ENCODE data around the gene TCHH. TPM values are rescaled to one million over a fixed set of nuclear protein-coding genes. Genes with fewer than 3 reads are reported as not detected.

TCHH gene
- total RNA-seq, 2 donors from 2014 or later = 0.91 TPM; not detected in 1

GRCh38 chr1:152071123-152071522 is 44.1 kb downstream of the TCHH start:
- Histone ChIP-seq H3K4me1 (replicated peaks) (no peaks in the 10 kb centered on the region), H3K27me3 (replicated peaks; ENCODE audit: insufficient read depth) (no peaks in the 10 kb centered on the region), H3K27ac (no peak overlapping the region), H3K36me3 (no peaks in the 10 kb centered on the region), H3K4me3 (no peak overlapping the region), H3K9me3 (no peaks in the 10 kb centered on the region)
- no peak for DNase-seq (ENCODE audit: low spot score)
- intact Hi-C loops (cut with DNase I) = no loop called here
- 76% methylated on average over 3 of the region's 3 CpGs for WGBS
- TF ChIP-seq CTCF (IDR thresholded peaks at IDR 0.05) (no peak), POLR2A (IDR thresholded peaks at IDR 0.05) (no peak), POLR2AphosphoS5 (IDR thresholded peaks at IDR 0.05) (no peak)

GRCh38 chr1:152067929-152068328 is 47.3 kb downstream of the TCHH start:
- no peaks in the 10 kb centered on the region for H3K9me3 ChIP-seq
- no peaks in the 10 kb centered on the region for H3K4me1 ChIP-seq (replicated peaks)
- no peaks in the 10 kb centered on the region for H3K27me3 ChIP-seq (replicated peaks; ENCODE audit: insufficient read depth)
- intact Hi-C loops (cut with DNase I) = no loop called here
- TF ChIP-seq POLR2AphosphoS5 (IDR thresholded peaks at IDR 0.05) (no peak), CTCF (IDR thresholded peaks at IDR 0.05) (no peak), POLR2A (IDR thresholded peaks at IDR 0.05) (no peak)
- H3K36me3 ChIP-seq = no peaks in the 10 kb centered on the region
- no peak overlapping the region for H3K4me3 ChIP-seq
- H3K27ac ChIP-seq = no peak overlapping the region
- DNase-seq (ENCODE audit: low spot score) = no peak
- 70% methylated on average over 1 of the region's 1 CpG for WGBS

- Histone ChIP-seq H3K27me3 (replicated peaks; ENCODE audit: insufficient read depth) (no peaks in the 10 kb centered on the region), H3K27ac (no peak overlapping the region), H3K9me3 (no peaks in the 10 kb centered on the region), H3K36me3 (no peaks in the 10 kb centered on the region), H3K4me3 (no peak overlapping the region), H3K4me1 (replicated peaks) (no peaks in the 10 kb centered on the region)
- intact Hi-C loops (cut with DNase I) = no loop called here
- no peak for TF ChIP-seq CTCF (IDR thresholded peaks at IDR 0.05)
- TF ChIP-seq POLR2A (IDR thresholded peaks at IDR 0.05) = no peak
- no peak for TF ChIP-seq POLR2AphosphoS5 (IDR thresholded peaks at IDR 0.05)
- DNase-seq (ENCODE audit: low spot score) = no peak
These were observed 48.1 kb downstream of the TCHH start for GRCh38 chr1:152067150-152067549.

DNA sequence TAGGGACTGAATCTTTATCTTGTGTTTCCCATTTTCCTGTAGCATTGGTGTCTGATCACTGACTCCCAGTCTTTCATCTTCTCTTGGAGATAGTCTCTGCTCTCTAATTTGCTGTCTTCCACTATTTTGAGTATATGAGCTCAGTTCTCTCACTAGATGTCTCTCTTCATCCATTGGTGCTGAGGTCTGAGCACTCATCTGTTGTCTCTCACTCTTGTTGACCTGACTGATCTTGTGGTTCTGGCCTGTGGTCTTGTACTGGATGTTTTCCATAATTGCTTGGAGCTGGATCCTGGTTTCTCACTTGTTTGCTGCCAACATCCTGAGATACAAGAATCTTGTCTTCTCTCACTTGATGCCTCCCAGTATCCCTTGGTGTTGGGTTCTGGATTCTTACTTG is 53.3 kb downstream of the TCHH start:
- Histone ChIP-seq H3K27ac (no peak overlapping the region), H3K4me1 (replicated peaks) (no peaks in the 10 kb centered on the region), H3K27me3 (replicated peaks; ENCODE audit: insufficient read depth) (no peaks in the 10 kb centered on the region), H3K36me3 (no peaks in the 10 kb centered on the region), H3K9me3 (no peaks in the 10 kb centered on the region), H3K4me3 (no peak overlapping the region)
- no peak for TF ChIP-seq POLR2A (IDR thresholded peaks at IDR 0.05)
- no peak for TF ChIP-seq POLR2AphosphoS5 (IDR thresholded peaks at IDR 0.05)
- no peak for TF ChIP-seq CTCF (IDR thresholded peaks at IDR 0.05)
- intact Hi-C loops (cut with DNase I) = no loop called here
- DNase-seq (ENCODE audit: low spot score) = no peak

Small RNA genes lying within 50 kb of the gene (small RNA-seq; reads per million reads assigned to genes)
- gene SPTLC1P4 = 0 reads per million in 2 donors

Other genes with a start within 250 kb of the TCHH start
- 10 to 100 TPM; 21.2 to 30.3 TPM for gene THEM4, start 205.9 kb downstream of the TCHH start, total RNA-seq
- 10 to 100 TPM; 61.7 to 72.1 TPM for gene S100A10, start 121.6 kb downstream of the TCHH start, total RNA-seq
- gene S100A11, start 78.4 kb downstream of the TCHH start, total RNA-seq = 100 to 1,000 TPM; 253 to 351 TPM
- not detected for gene TCHHL1, start 26.4 kb downstream of the TCHH start, total RNA-seq
- not detected for gene RPTN, start 43.8 kb upstream of the TCHH start, total RNA-seq
- gene HRNR, start 108.7 kb upstream of the TCHH start, total RNA-seq = under 1 TPM in 1 of 2 donors, not detected in 1; 0.06 TPM
- 10 to 100 TPM in 1 of 2 donors, under 1 TPM in 1; 0.91 to 13.6 TPM for gene FLG, start 209.8 kb upstream of the TCHH start, total RNA-seq
- gene FLG2, start 244.6 kb upstream of the TCHH start, total RNA-seq = 1 to 10 TPM in 1 of 2 donors, under 1 TPM in 1; 0.36 to 5.6 TPM

All from prostate gland (tissue), 2 donors.